Muscle of leg (tissue), 11 donors: ENCODE results near the gene FOXR1. TPM values are rescaled to one million over a fixed set of nuclear protein-coding genes. Genes with fewer than 3 reads are reported as not detected.
"Not testable (repeated sequence)": the region's sequence is repeated elsewhere in the genome, so short reads cannot be mapped to it uniquely, and the experiment has no call there.

Experiments used
- DNase-seq: peaks from one replicate; pipeline ENCODE4 v3.0.0; 2013
- H3K27ac ChIP-seq: one replicate; pipeline ENCODE4 v1.5.1; 2013; ENCODE audit warnings: mild to moderate bottlenecking, low read length, control low read depth
- H3K27me3 ChIP-seq: one replicate; pipeline ENCODE4 v1.6.1; 2013; ENCODE audit warnings: low read length; ENCODE audit not compliant: control insufficient read depth, insufficient read depth
- H3K36me3 ChIP-seq: one replicate; pipeline ENCODE4 v1.6.1; 2013; ENCODE audit warnings: low read length; ENCODE audit not compliant: control insufficient read depth, insufficient read depth
- H3K4me1 ChIP-seq: one replicate; pipeline ENCODE4 v1.6.1; 2013; ENCODE audit warnings: low read length; ENCODE audit not compliant: control insufficient read depth, insufficient read depth
- H3K4me3 ChIP-seq: one replicate; pipeline ENCODE4 v1.5.1; 2013; ENCODE audit warnings: low read length, control low read depth
- H3K9me3 ChIP-seq: replicated peaks from 2 replicates; pipeline ENCODE4 v1.6.1; 2013; ENCODE audit warnings: low read depth, low read length; ENCODE audit not compliant: control insufficient read depth
- WGBS: methylation state at CpG from one replicate; pipeline ENCODE4 v1.1.5; 2013; ENCODE audit warnings: missing lambda C conversion rate; ENCODE audit not compliant: insufficient coverage; 5-methylcytosine and 5-hydroxymethylcytosine counted together
- polyA plus RNA-seq, 8 donors: library from polyadenylated mRNA; unstranded; fragments of 120-200 nt; gene quantifications; one replicate each; pipeline versions ENCODE4 v1.2.1 to v1.2.3, GENCODE V29; 2013; ENCODE audit warnings: inconsistent platforms in 1 of 8, low replicate concordance in 1 of 8; ENCODE audit not compliant: insufficient read length in 8 of 8, insufficient read depth in 1 of 8
- total RNA-seq: library from RNA; stranded (reverse); fragments of 120-200 nt; gene quantifications from one replicate; pipeline ENCODE4 v1.2.4, GENCODE V29; 2013

The FOXR1 gene
- total and polyA plus RNA-seq, 9 donors, result not detected

DNA sequence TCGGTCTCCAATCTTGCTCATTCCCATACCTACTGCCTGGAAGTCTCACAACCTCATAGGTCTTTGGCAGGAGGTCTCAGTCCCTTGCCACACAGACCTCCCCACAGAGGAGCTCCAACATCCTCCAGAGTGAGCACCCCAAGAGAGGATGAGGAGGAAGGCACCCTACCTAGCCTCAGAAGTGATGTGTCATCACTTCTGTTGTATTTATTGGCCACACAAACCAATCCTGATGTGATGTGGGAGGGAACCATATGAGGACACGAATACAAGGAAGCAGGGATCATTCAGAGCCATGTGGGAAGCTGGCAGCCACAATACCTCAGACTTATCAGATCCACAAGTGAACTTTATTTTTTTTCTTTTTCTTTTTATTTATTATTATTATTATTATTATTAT lies 24.5 kb upstream of the FOXR1 start:
- H3K9me3 ChIP-seq, result no peaks in the 10 kb centered on the region
- H3K27me3 ChIP-seq, result peaks cover 2% of the 10 kb centered on the region
- H3K36me3 ChIP-seq, result no peaks in the 10 kb centered on the region
- no peaks in the 10 kb centered on the region for H3K4me1 ChIP-seq
- H3K4me3 ChIP-seq, result no peak overlapping the region
- no peak for DNase-seq
- no peak overlapping the region for H3K27ac ChIP-seq
- no CpG with 5 or more reads among the region's 2 CpGs for WGBS

DNA sequence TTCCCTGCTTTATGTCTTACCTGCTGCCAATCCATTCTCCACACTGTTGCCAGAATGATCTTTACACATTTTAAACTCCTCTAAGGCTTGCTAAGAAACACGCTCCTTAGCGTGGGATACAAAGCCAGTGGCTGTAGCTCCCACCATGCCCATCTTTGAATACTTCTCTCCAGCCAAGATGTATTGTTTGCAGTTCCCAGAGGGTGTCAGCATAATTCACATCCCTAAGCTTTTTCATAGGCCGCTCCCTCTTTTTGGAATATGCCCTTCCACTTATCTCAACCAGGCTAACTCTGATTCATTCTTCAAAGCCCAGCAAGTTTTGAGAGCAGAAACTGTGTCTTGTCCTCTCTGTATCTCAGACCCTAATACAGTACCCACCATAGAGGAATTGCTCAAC lies 23.6 kb upstream of the FOXR1 start:
- no peaks in the 10 kb centered on the region for H3K9me3 ChIP-seq
- WGBS, result 19% methylated on average over 3 of the region's 3 CpGs
- H3K4me3 ChIP-seq, result no peak overlapping the region
- H3K27me3 ChIP-seq, result peaks cover 4% of the 10 kb centered on the region
- no peaks in the 10 kb centered on the region for H3K36me3 ChIP-seq
- H3K4me1 ChIP-seq, result no peaks in the 10 kb centered on the region
- no peak for DNase-seq
- H3K27ac ChIP-seq, result no peak overlapping the region

DNA sequence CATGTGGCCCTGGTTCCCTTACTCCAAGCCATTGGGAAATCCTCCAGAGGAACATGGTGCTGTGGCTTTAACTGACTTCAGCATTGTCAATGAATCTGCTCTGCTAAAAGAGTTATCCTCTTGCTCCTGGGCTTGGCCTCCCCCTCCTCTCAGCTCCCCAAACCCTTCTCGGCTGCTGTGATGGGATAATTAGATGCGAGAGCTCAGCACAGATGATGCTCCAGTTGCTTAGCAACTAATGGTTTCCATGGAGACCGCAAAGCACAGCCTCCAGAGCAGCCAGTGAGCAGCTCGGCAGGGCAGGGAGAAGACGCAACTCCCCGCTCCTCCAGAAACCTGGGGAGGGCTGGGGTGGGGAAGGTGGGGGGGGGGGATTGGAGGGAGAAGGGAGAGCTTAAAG lies 18.3 kb upstream of the FOXR1 start:
- H3K36me3 ChIP-seq, result no peaks in the 10 kb centered on the region
- H3K4me1 ChIP-seq, result peaks cover 2% of the 10 kb centered on the region
- H3K27ac ChIP-seq, result no peak overlapping the region
- H3K4me3 ChIP-seq, result no peak overlapping the region
- peaks cover 18% of the 10 kb centered on the region for H3K27me3 ChIP-seq
- no peaks in the 10 kb centered on the region for H3K9me3 ChIP-seq
- DNase-seq, result peak; percentile 53
- WGBS, result 0% methylated on average over 1 of the region's 6 CpGs

DNA sequence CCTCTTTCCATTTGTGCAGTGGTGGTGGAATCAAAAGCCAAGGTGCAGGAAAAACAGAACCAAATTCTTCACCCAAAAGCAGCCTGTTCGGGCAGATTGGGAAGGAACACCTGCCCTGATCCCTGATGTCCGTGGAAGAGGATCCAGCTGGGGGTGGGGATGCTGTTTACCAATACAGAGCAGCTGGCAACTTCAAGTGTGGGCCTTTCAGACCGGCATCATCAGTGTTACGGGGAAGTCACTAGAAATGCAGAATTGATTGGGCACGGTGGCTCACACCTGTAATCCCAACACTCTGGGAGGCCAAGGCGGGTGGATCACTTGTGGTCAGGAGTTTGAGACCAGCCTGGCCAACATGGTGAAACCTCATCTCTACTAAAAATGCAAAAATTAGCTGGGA lies 17.6 kb upstream of the FOXR1 start:
- H3K27ac ChIP-seq, H3K4me3 ChIP-seq, DNase-seq, H3K36me3 ChIP-seq, H3K4me1 ChIP-seq, H3K9me3 ChIP-seq: not testable (repeated sequence)
- peaks cover 18% of the 10 kb centered on the region for H3K27me3 ChIP-seq
- 51% methylated on average over 4 of the region's 6 CpGs for WGBS

DNA sequence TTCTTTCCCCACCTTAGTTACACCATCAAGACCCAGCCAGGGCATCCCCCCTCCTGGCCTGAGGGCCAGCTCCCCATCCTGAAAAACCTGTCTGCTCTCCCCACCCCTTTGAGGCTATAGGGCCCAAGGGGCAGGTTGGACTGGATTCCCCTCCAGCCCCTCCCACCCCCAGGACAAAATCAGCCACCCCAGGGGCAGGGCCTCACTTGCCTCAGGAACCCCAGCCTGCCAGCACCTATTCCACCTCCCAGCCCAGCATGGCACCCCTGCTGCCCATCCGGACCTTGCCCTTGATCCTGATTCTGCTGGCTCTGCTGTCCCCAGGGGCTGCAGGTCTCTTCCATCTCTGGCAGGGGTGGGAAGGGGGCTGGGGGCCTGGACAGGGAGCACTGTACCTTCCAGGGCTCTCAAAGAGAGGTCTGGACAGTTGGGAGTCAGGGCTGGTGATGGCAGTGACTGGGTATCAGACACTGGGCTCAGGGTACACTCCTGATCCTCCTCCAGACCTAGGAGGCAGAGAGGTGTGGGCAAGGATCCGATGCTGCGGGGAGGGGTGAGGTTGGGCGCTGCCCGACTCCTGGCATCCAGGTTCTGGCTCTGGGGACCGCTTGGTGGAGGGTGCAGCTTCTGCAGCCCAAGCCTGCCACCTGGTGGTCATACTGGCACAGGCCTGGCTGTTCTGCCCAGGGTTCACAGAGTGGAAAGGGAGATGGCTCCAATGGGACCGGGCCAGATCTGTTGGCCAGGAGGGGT lies 15.3 kb upstream of the FOXR1 start, which contains the start of gene UPK2:
UPK2 (plus strand) TSS at position 205 of the 753 bp plus-strand sequence; CDS start at position 258, 53 bp downstream.
- no peaks in the 10 kb centered on the region for H3K36me3 ChIP-seq
- no peak within 1 kb of the TSS for H3K27ac ChIP-seq
- no peaks in the 10 kb centered on the region for H3K9me3 ChIP-seq
- peaks cover 18% of the 10 kb centered on the region for H3K27me3 ChIP-seq
- peak; percentile 80 for DNase-seq
- H3K4me3 ChIP-seq, result no peak within 1 kb of the TSS
- WGBS, result 0% methylated on average over 5 of the region's 7 CpGs
- peaks cover 2% of the 10 kb centered on the region for H3K4me1 ChIP-seq

DNA sequence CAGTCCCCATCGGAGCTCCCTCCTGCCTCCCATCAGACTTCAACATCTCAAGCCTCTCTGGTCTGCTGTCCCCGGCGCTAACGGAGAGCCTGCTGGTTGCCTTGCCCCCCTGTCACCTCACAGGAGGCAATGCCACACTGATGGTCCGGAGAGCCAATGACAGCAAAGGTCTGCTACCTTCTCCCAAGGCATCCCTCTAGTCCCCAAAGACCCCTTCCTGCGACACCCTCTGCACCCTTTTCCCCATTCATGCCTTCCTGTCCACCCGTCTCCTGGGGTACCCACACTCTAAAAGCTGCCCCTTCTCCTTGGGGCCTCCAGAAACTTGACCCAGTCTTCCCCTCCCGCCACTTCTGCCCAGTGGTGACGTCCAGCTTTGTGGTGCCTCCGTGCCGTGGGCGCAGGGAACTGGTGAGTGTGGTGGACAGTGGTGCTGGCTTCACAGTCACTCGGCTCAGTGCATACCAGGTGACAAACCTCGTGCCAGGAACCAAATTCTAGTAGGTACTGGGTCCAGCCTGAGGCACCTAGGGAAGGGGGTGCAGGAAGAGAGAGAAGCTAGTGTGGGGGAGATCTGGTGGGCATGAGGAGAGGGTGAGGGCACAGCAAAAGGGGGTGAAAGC lies 14.6 kb upstream of the FOXR1 start:
- Histone ChIP-seq H3K4me1 (peaks cover 7% of the 10 kb centered on the region), H3K27me3 (peaks cover 16% of the 10 kb centered on the region), H3K4me3 (no peak overlapping the region), H3K36me3 (no peaks in the 10 kb centered on the region), H3K27ac (no peak overlapping the region), H3K9me3 (no peaks in the 10 kb centered on the region)
- 54% methylated on average over 12 of the region's 14 CpGs for WGBS
- no peak for DNase-seq

DNA sequence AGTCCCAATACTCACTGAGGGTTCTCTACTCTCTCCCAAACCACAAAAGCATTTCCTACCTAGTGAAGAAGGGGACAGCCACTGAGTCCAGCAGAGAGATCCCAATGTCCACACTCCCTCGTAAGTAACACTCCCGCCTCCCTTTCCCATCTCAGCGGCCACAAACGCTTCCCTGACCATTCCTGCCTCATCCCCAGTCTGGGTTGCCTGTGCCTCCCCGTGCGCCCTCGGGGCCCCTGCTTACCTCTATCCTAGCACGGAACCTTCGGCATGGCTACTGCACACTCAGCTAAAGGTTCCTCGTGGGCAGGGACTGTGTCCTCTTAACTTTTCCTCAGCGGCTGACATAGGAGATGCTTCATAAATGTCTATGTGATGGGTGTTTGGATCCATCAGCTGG lies 14.0 kb upstream of the FOXR1 start:
- no peak overlapping the region for H3K27ac ChIP-seq
- H3K36me3 ChIP-seq, result no peaks in the 10 kb centered on the region
- H3K4me1 ChIP-seq, result peaks cover 7% of the 10 kb centered on the region
- H3K4me3 ChIP-seq, result no peak overlapping the region
- DNase-seq, result no peak
- H3K27me3 ChIP-seq, result peaks cover 16% of the 10 kb centered on the region
- 74% methylated on average over 11 of the region's 11 CpGs for WGBS
- H3K9me3 ChIP-seq, result no peaks in the 10 kb centered on the region

DNA sequence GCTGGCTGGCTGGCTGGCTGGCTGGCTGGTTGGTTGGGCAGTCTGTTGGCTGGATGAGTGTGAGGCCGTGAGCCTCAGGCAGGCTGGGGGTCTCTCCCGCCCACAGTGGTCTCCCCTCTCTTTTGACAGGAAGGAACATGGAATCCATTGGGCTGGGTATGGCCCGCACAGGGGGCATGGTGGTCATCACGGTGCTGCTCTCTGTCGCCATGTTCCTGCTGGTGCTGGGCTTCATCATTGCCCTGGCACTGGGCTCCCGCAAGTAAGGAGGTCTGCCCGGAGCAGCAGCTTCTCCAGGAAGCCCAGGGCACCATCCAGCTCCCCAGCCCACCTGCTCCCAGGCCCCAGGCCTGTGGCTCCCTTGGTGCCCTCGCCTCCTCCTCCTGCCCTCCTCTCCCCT lies 13.6 kb upstream of the FOXR1 start:
- 89% methylated on average over 7 of the region's 8 CpGs for WGBS
- DNase-seq, result no peak
- Histone ChIP-seq H3K9me3 (no peaks in the 10 kb centered on the region), H3K27me3 (peaks cover 14% of the 10 kb centered on the region), H3K4me3 (no peak overlapping the region), H3K27ac (no peak overlapping the region), H3K4me1 (peaks cover 7% of the 10 kb centered on the region), H3K36me3 (no peaks in the 10 kb centered on the region)

DNA sequence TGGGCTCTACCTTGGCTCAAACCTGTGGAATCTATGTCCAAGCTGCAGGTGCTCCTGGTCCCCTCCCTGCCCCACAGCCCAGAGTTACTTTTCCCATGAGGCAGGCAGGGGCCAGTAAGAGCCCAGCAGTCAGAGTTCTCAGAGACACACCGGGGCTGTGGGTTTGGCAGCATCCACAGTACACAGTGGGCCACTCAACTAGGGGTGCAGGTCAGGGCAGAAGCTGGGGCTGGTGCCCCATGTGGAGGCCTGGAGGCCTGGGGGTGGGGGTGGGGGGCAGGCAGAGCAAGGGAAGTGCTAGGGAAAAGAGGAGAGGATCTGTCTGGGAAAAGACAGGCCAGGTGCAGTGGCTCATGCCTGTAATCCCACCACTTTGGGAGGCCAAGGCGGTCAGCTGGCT lies 13.0 kb upstream of the FOXR1 start:
- Histone ChIP-seq H3K27ac (no peak overlapping the region), H3K9me3 (no peaks in the 10 kb centered on the region), H3K4me1 (peaks cover 7% of the 10 kb centered on the region), H3K4me3 (no peak overlapping the region), H3K27me3 (peaks cover 10% of the 10 kb centered on the region), H3K36me3 (no peaks in the 10 kb centered on the region)
- WGBS, result 40% methylated on average over 1 of the region's 2 CpGs
- DNase-seq, result no peak

DNA sequence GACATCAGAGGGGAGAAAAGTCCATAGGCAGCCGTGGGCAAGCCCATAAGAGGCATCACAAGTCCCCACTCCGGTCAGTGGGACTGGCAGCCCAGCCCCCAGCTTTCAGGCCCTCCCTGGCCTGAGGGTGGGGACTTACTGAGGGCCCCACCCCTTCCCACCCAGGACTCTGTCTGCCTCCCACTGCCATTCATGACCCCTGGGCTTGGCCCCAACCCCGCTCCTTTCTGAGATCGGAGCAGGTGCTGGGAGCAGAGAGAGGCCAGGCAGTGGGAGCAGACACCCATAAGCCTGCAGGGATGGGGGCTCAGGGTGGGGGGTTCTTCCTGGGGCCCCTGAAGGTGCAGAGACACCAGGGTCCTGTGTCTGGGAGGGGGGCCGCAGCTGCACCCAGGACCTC lies 10.4 kb upstream of the FOXR1 start:
- no peak overlapping the region for H3K27ac ChIP-seq
- H3K27me3 ChIP-seq, result no peaks in the 10 kb centered on the region
- 83% methylated on average over 2 of the region's 5 CpGs for WGBS
- no peaks in the 10 kb centered on the region for H3K36me3 ChIP-seq
- peaks cover 7% of the 10 kb centered on the region for H3K4me1 ChIP-seq
- H3K4me3 ChIP-seq, result no peak overlapping the region
- no peaks in the 10 kb centered on the region for H3K9me3 ChIP-seq
- DNase-seq, result no peak
